Esophagus squamous epithelium (tissue), 4 donors: ENCODE measurements around the gene BLVRA.

ENCODE experiments used
- CTCF ChIP-seq, 6 experiments: fragments of 450-650 bp in 4 of 6; fragments of 200-600 bp in 2 of 6; sonication (generic) in 2 of 6; IDR thresholded peaks; one replicate each; pipeline ENCODE4 v1.5.1; 2016 to 2019; ENCODE audit warnings: antibody characterized with exemption in 6 of 6, mild to moderate bottlenecking in 4 of 6, moderate library complexity in 4 of 6
- POLR2A ChIP-seq, 4 donors: fragments of 450-650 bp; IDR thresholded peaks; one replicate each; pipeline ENCODE4 v1.6.1; 2017; ENCODE audit warnings: antibody characterized with exemption in 4 of 4, mild to moderate bottlenecking in 4 of 4, moderate library complexity in 3 of 4

- TF ChIP-seq CTCF (IDR thresholded peaks at IDR 0.05) (no peak), POLR2A (IDR thresholded peaks at IDR 0.05) (no peak)
Observed at GRCh38 chr7:43742692-43743091, 15.8 kb upstream of the BLVRA start.
